H1 (cell line): ENCODE results near the gene MACF1. TPM values are rescaled to one million over a fixed set of nuclear protein-coding genes. Genes with fewer than 3 reads are reported as not detected.

Experiments
- CBX5 ChIP-seq: fragments of 300-800, 300-1000 bp; sonication (generic); IDR thresholded peaks from 2 replicates; pipeline ENCODE4 v1.7.1; 2016; ENCODE audit warnings: antibody characterized with exemption, low read length, low read depth
- RXRA ChIP-seq: IDR thresholded peaks from 2 replicates; pipeline ENCODE4 v1.6.1; 2011; ENCODE audit warnings: low read depth, mild to moderate bottlenecking, low read length, moderate library complexity; ENCODE audit not compliant: insufficient read depth
- polyA plus RNA-seq, 7 experiments: library from polyadenylated mRNA; depleted of rRNA in 3 of 7; stranded (reverse) in 5 of 7; unstranded in 2 of 7; fragments of >200 nt in 5 of 7; fragments of 200-250 nt in 2 of 7; gene quantifications; 1 replicate in 5 of 7; 2 replicates in 1 of 7; 4 replicates in 1 of 7; pipeline versions ENCODE4 v1.2.1 to v1.2.3, GENCODE V29; 2011 to 2013; ENCODE audit warnings: missing spikeins in 2 of 7, mixed read lengths in 2 of 7
- total RNA-seq: library from RNA; stranded (reverse); fragmentation: NEBNext Ultra II Directional; extraction: Animal tissue kit (Norgen Biotek cat#: 25700); gene quantifications from 2 replicates; pipeline ENCODE4 v1.2.1, GENCODE V29; 2021
- TF ChIP-seq, protein P1 (sequence below): fragments of 300-600 bp; sonication (generic); IDR thresholded peaks from 2 replicates; pipeline ENCODE4 v1.7.1; 2012; ENCODE audit warnings: low read length, moderate library complexity, mild to moderate bottlenecking, inconsistent platforms; ENCODE audit not compliant: insufficient replicate concordance

MACF1 gene
- total and polyA plus RNA-seq, 2 of the 8 experiments (the other 6 are each of a cell fraction or from before 2014, with no cell fraction given), result 59.8 to 285 TPM

DNA sequence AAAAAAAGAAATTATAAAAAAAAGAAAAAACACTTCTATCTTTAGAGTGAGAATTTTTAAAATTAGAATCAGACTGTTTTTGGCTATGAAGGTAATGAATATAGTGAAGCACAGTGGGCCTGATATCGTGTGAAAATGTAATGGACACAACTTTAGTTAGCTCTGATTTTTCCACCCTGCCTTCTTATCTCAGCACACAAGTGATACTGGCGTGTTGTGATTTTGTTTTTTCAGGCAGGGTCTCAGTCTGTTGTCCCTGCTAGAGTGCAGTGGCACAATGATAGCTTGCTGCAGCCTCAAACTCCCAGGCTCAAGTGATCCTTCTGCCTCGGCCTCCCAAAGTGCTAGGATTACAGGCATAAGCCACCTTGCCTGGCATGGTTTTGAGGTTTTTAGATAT, 22.3 kb downstream of the MACF1 start (continued):
- TF ChIP-seq, protein P1, sequence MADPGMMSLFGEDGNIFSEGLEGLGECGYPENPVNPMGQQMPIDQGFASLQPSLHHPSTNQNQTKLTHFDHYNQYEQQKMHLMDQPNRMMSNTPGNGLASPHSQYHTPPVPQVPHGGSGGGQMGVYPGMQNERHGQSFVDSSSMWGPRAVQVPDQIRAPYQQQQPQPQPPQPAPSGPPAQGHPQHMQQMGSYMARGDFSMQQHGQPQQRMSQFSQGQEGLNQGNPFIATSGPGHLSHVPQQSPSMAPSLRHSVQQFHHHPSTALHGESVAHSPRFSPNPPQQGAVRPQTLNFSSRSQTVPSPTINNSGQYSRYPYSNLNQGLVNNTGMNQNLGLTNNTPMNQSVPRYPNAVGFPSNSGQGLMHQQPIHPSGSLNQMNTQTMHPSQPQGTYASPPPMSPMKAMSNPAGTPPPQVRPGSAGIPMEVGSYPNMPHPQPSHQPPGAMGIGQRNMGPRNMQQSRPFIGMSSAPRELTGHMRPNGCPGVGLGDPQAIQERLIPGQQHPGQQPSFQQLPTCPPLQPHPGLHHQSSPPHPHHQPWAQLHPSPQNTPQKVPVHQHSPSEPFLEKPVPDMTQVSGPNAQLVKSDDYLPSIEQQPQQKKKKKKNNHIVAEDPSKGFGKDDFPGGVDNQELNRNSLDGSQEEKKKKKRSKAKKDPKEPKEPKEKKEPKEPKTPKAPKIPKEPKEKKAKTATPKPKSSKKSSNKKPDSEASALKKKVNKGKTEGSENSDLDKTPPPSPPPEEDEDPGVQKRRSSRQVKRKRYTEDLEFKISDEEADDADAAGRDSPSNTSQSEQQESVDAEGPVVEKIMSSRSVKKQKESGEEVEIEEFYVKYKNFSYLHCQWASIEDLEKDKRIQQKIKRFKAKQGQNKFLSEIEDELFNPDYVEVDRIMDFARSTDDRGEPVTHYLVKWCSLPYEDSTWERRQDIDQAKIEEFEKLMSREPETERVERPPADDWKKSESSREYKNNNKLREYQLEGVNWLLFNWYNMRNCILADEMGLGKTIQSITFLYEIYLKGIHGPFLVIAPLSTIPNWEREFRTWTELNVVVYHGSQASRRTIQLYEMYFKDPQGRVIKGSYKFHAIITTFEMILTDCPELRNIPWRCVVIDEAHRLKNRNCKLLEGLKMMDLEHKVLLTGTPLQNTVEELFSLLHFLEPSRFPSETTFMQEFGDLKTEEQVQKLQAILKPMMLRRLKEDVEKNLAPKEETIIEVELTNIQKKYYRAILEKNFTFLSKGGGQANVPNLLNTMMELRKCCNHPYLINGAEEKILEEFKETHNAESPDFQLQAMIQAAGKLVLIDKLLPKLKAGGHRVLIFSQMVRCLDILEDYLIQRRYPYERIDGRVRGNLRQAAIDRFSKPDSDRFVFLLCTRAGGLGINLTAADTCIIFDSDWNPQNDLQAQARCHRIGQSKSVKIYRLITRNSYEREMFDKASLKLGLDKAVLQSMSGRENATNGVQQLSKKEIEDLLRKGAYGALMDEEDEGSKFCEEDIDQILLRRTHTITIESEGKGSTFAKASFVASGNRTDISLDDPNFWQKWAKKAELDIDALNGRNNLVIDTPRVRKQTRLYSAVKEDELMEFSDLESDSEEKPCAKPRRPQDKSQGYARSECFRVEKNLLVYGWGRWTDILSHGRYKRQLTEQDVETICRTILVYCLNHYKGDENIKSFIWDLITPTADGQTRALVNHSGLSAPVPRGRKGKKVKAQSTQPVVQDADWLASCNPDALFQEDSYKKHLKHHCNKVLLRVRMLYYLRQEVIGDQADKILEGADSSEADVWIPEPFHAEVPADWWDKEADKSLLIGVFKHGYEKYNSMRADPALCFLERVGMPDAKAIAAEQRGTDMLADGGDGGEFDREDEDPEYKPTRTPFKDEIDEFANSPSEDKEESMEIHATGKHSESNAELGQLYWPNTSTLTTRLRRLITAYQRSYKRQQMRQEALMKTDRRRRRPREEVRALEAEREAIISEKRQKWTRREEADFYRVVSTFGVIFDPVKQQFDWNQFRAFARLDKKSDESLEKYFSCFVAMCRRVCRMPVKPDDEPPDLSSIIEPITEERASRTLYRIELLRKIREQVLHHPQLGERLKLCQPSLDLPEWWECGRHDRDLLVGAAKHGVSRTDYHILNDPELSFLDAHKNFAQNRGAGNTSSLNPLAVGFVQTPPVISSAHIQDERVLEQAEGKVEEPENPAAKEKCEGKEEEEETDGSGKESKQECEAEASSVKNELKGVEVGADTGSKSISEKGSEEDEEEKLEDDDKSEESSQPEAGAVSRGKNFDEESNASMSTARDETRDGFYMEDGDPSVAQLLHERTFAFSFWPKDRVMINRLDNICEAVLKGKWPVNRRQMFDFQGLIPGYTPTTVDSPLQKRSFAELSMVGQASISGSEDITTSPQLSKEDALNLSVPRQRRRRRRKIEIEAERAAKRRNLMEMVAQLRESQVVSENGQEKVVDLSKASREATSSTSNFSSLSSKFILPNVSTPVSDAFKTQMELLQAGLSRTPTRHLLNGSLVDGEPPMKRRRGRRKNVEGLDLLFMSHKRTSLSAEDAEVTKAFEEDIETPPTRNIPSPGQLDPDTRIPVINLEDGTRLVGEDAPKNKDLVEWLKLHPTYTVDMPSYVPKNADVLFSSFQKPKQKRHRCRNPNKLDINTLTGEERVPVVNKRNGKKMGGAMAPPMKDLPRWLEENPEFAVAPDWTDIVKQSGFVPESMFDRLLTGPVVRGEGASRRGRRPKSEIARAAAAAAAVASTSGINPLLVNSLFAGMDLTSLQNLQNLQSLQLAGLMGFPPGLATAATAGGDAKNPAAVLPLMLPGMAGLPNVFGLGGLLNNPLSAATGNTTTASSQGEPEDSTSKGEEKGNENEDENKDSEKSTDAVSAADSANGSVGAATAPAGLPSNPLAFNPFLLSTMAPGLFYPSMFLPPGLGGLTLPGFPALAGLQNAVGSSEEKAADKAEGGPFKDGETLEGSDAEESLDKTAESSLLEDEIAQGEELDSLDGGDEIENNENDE, result no peak
- TF ChIP-seq RXRA (no peak), CBX5 (no peak)
